ENCODE results near the gene PTPRCAP.

The PTPRCAP gene

GRCh38 chr11:67400942-67401494 is 36.5 kb downstream of the PTPRCAP start:
- FAIRE-seq (no peak), DNase-seq (ENCODE audit: extremely low spot score, insufficient read length, low read depth) (no peak)

GRCh38 chr11:67400251-67400941 is 37.1 kb downstream of the PTPRCAP start:
- no peak for FAIRE-seq
- DNase-seq (ENCODE audit: extremely low spot score, insufficient read length, low read depth), result no peak

DNA sequence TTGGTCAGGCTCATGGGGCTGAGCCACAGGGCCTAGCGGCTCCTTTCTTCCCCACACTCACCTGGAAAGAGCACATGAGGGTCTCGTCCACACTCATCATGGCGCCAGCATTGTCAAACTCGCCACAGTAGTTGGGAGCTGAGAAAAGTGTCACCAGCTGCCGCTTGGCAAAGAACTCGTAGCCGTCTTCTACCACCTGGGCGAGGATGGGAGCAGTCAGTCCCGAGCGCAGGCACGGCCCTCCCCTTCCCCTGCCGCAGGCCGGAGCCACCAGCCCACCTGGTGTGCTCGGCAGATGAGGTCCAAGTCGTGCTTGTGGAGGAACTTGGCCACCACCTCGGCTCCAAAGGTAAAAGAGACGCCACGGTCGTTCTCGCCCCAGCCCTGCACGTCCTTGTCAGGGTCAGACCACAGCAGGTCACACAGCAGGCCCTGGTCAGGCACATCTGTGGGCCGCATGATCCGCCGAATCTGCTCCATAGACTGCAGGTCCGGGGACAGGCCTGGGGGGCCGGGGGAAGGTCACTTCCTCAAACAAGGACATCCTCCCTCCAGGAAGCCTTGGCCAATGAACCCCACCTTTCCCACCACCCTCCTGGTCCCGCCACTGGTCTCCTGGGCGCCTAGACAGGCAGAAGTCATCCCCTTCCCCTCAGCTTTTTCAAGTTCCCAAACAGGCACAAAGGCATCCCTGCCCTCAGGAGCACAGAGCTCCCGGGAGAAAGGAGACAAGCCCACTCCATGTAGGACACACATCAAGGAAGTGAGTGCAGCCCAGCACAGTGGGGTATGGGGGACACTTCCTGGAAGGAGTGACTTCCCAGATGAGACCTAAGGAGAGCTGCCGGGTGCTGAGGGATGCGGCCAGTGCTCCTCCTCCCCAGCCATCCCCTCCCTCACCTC is 38.6 kb downstream of the PTPRCAP start:
- FAIRE-seq, result no peak
- no peak for DNase-seq (ENCODE audit: extremely low spot score, insufficient read length, low read depth)

DNA sequence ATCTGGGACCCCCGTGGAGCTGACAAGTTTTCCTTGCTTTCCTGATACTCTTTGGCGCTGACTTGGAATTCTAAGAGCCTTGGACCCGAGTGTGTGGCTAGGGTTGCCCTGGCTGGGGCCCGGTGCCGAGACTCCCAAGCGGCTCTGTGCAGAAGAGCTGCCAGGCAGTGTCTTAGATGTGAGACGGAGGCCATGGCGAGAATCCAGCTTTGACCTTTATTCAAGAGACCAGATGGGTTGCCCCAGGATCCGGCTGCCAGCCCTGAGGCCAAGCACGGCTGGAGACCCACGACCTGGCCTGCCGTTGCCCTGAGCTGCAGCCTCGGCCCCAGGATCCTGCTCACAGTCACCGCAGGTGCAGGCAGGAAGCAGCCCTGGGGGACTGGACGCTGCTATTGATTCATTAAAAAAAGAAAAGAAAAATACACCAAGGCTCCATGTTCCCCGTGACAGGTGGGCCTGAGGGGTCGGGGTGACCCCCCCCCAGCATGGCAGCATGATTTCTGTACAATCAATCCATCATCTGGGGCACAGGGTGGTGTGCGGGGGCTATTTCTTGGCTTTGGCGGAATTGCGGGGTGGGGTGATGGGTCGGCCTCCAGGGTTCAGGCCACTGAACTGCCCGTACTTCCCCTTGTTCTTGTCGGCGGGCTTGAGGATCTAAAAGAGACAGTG is 39.4 kb downstream of the PTPRCAP start:
- FAIRE-seq, result no peak
- no peak for DNase-seq (ENCODE audit: extremely low spot score, insufficient read length, low read depth)

GRCh38 chr11:67397536-67397935 is 39.9 kb downstream of the PTPRCAP start:
- FAIRE-seq, result no peak
- DNase-seq (ENCODE audit: extremely low spot score, insufficient read length, low read depth), result no peak

- DNase-seq (ENCODE audit: extremely low spot score, insufficient read length, low read depth) (no peak), FAIRE-seq (no peak)
Observed at GRCh38 chr11:67396587-67397389, 40.7 kb downstream of the PTPRCAP start.

DNA sequence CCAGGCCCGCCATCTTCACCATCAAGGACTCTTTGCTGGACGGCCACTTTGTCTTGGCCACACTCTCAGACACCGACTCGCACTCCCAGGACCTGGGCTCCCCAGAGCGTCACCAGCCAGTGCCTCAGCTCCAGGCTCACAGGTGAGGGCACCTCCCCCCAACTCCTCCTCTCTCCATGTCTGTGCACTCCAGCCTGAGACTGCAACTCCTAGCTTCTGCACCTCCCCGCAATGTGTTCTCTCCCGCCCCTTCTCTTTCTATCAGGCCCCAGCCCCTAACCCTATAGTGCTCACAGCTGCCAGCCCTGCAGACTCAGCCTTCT is 41.3 kb downstream of the PTPRCAP start:
- FAIRE-seq, result no peak
- no peak for DNase-seq (ENCODE audit: extremely low spot score, insufficient read length, low read depth)

- FAIRE-seq, result no peak
Observed at GRCh38 chr11:67395555-67396258, 41.8 kb downstream of the PTPRCAP start.

DNA sequence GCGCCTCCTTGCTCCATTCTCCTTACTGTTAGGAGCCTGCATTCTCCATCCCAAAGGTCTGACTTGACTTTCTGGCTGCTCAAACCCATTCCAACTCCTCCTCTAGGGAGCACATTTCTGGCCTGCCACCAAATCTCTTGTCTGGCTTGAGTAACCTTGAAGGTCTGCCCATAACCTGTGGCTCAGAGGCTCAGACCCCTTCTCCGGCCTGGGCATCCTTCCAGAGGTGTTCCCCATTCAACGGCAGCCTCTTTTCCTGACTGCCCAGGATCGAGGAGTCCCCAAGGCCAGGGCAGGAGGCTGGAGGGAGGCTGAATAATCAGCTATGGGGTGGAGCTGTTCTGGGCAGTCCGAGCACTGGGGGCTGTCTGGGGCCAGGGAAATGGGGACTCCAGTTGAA is 43.5 kb downstream of the PTPRCAP start:
- no peak for FAIRE-seq

More at GRCh38 chr11:67395555-67396258, 41.8 kb downstream of the PTPRCAP start:
- DNase-seq (ENCODE audit: extremely low spot score, insufficient read length, low read depth), result no peak

GRCh38 chr11:67393437-67393836 is 44.0 kb downstream of the PTPRCAP start:
- DNase-seq (ENCODE audit: extremely low spot score, insufficient read length, low read depth), result no peak
- no peak for FAIRE-seq

More for the DNA sequence above, 43.5 kb downstream of the PTPRCAP start:
- no peak for DNase-seq (ENCODE audit: extremely low spot score, insufficient read length, low read depth)

DNA sequence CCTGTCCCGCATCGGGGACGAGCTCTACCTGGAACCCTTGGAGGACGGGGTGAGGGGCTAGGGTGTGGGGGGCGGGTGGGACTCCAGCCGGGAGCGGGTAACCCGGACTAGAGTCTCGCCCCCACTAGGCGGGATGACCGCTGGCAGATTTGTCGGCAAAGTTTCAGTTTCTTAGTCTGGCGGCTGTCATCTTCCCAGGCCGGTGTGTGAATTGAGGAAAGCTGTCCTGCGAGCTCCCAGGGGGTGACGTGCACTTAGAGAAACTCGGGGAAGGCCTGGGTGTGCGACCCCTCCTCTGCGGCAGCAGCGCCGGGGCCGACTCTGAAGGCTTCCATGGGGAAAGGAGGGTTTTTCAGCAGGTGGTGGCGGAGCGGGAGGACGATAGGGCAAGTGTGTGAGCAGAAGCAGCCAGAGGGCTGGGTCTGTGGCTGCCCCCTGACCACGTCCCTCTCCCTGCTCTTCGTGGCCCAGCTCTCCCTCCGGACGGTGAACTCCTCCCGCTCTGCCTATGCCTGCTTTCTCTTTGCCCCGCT is 45.2 kb downstream of the PTPRCAP start:
- FAIRE-seq (no peak), DNase-seq (ENCODE audit: extremely low spot score, insufficient read length, low read depth) (no peak)

DNA sequence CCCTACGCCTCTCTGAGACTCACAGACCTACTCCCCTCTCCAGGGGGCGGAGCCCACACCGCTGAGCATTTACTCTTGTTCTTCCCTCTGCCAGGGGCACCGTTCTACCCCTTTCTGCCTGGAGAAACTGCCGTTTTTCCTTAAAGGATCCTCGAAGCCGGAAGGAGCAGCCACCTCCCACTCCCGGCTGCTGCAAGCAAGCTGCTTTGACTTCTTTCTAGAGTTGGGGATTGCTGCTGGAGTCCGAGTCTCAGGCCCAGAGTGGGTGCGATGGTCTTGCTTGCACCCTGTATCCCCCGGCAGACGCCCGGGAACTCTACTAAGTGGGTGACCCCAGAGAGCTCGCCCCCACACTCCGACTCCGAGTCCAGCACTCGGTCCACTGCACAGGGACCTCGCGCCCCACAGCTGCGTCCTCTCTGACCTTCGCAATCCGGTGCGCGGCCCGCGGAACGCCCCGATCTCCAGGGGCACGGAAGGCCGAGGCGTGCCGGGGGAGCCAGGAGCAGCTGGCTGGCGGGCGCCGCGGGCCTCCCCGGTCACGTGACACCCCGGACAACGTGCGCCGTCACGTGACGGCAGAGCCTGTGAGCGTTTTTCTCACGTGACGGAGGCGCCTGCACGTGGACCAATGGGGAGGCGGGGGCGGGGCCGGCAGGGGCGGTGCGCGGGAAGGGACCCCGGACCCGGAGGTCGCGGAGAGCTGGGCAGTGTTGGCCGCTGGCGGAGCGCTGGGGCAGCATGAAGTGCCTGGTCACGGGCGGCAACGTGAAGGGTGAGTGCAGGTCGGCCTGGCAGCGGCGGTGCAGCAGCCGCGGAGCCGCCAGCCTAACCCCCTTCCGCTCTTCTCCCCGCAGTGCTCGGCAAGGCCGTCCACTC is 45.9 kb downstream of the PTPRCAP start, which contains the start of gene RAD9A:
TSS of gene RAD9A (plus strand) at position 683 of the 879 bp plus-strand sequence. CDS start at position 742, 59 bp downstream.
- FAIRE-seq, result peak; percentile 77

DNA sequence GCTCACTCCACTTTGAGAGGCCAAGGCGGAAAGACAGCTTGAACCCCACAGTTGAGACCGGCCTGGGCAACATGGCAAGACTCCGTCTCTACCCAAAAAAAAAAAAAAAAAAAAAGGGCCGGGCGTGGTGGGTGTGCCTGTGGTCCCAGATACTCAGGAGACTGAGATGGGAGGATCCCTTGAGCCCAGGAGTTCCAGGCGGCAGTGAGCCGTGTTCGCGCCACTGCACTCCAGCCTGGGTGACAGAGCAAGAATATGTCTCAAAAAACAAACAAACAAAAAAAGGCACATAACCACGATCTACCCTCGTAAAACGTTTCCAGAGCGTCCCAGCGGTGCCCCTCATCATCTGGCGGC is 46.6 kb downstream of the PTPRCAP start:
- FAIRE-seq, result no peak
- no peak for DNase-seq (ENCODE audit: extremely low spot score, insufficient read length, low read depth)

More for the DNA sequence above, 45.9 kb downstream of the PTPRCAP start, which contains the start of gene RAD9A:
- peak; percentile 98 for DNase-seq (ENCODE audit: extremely low spot score, insufficient read length, low read depth)

- peak; percentile 53 for FAIRE-seq
Observed at GRCh38 chr11:67389477-67389876, 48.0 kb downstream of the PTPRCAP start.

GRCh38 chr11:67387518-67387917 is 50.0 kb downstream of the PTPRCAP start:
- DNase-seq (ENCODE audit: extremely low spot score, insufficient read length, low read depth) (no peak), FAIRE-seq (no peak)

More at GRCh38 chr11:67389477-67389876, 48.0 kb downstream of the PTPRCAP start:
- no peak for DNase-seq (ENCODE audit: extremely low spot score, insufficient read length, low read depth)

DNA sequence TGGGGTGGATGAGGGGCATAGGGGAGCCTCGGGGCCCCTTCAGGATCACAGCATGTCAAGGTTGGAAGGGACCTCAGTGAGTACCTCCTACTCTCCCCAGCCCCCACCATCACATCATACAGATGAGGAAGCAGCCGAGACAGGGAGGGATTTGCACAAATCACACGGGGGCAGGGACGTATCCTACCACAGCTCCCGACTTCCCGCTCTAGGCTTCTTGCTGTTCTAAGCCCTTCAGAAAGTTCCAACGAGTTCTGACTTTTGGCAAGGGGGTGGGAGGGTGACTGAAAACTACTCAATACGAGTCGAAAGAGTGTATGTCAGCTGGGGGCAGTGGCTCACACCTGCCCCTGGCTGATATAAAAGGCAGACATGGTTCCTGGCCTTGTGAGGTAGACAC is 50.4 kb downstream of the PTPRCAP start:
- no peak for FAIRE-seq
- DNase-seq (ENCODE audit: extremely low spot score, insufficient read length, low read depth), result no peak

Measured in GM18507 (cell line).